Peyer's patch (tissue), 4 donors: ENCODE results near the gene GABRD.

Experiments used
- CTCF ChIP-seq, 6 experiments: fragments of 450-650 bp in 4 of 6; fragments of 200-600 bp in 2 of 6; sonication (generic) in 1 of 6; IDR thresholded peaks; one replicate each; pipeline ENCODE4 v1.5.1; 2017 to 2019; ENCODE audit warnings: antibody characterized with exemption in 6 of 6, mild to moderate bottlenecking in 3 of 6, moderate library complexity in 1 of 6
- POLR2A ChIP-seq, 2 donors: fragments of 450-650 bp; IDR thresholded peaks; one replicate each; pipeline ENCODE4 v1.5.1; 2017; ENCODE audit warnings: antibody characterized with exemption in 2 of 2, mild to moderate bottlenecking in 2 of 2, moderate library complexity in 2 of 2

DNA sequence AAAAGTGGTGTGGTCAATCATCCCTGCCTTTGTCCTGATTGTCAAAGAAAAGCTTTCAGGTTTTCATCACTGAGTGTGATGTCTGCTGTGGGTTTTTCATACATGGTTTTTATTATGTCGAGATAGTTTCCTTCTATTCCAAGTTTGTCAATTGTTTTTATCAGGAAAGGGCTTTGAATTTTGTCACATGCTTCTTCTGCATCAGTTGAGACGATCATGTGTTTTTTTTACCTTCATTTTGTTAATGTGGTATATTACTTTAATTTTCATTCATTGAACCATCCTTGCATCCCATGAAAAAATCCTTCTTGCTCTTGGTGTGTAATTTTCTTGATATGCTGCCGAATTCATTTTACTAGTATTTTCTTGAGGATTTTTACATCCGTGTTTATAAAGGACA is 46.6 kb downstream of the GABRD start:
- TF ChIP-seq CTCF (IDR thresholded peaks at IDR 0.05) (no peak), POLR2A (IDR thresholded peaks at IDR 0.05) (no peak)
